CD4-positive, alpha-beta T cell (primary cell): ENCODE results near the gene CCNT2. TPM values are rescaled to one million over a fixed set of nuclear protein-coding genes. Genes with fewer than 3 reads are reported as not detected.
"Not testable (repeated sequence)": the region's sequence is repeated elsewhere in the genome, so short reads cannot be mapped to it uniquely, and the experiment has no call there.

Experiments
- ATAC-seq: fragments of 200-7000 bp; cut with Tn5 transposase; one replicate; pipeline ENCODE4 v1.10.0; 2022; ENCODE audit warnings: mild to moderate bottlenecking; ENCODE audit not compliant: poor library complexity
- CTCF ChIA-PET: fragments of 350-600 bp; sonication (Branson Sonifier 250); formaldehyde crosslinking; loops from one replicate; lab custom pipeline; 2021; ENCODE audit warnings: antibody characterized with exemption, inconsistent platforms; lab: Charles Lee
- POLR2A ChIA-PET: fragments of 350-600 bp; sonication (Branson Sonifier 250); formaldehyde crosslinking; loops from one replicate; lab custom pipeline; 2021; ENCODE audit warnings: antibody characterized with exemption, inconsistent platforms; lab: Charles Lee
- DNase-seq, 14 experiments: peaks; one replicate each; pipeline ENCODE4 v3.0.0-alpha.2; 2013 to 2020; ENCODE audit warnings: mixed read lengths in 2 of 14
- H3K27ac ChIP-seq, 2 donors: one replicate each; pipeline versions ENCODE4 v1.5.1 to v1.7.0; 2013; ENCODE audit warnings: low read length in 2 of 2, low read depth in 1 of 2, mild to moderate bottlenecking in 1 of 2
- H3K27me3 ChIP-seq, 2 experiments: 1 replicate in 1 of 2; 2 replicates in 1 of 2; pipeline versions ENCODE4 v1.6.1 to v1.7.0; 2013; ENCODE audit warnings: low read length in 2 of 2, control low read depth in 1 of 2, mild to moderate bottlenecking in 1 of 2, moderate library complexity in 1 of 2; ENCODE audit not compliant: insufficient read depth in 2 of 2, control insufficient read depth in 1 of 2
- H3K36me3 ChIP-seq: one replicate; pipeline ENCODE4 v1.6.1; 2013; ENCODE audit warnings: low read length, control low read depth; ENCODE audit not compliant: insufficient read depth
- H3K4me1 ChIP-seq: one replicate; pipeline ENCODE4 v1.6.1; 2013; ENCODE audit warnings: low read length, control low read depth; ENCODE audit not compliant: insufficient read depth
- H3K4me3 ChIP-seq: one replicate; pipeline ENCODE4 v1.5.1; 2013; ENCODE audit warnings: mild to moderate bottlenecking, low read length, moderate library complexity
- H3K9me3 ChIP-seq, 2 experiments: 1 replicate in 1 of 2; 2 replicates in 1 of 2; pipeline versions ENCODE4 v1.6.1 to v1.7.0; 2013; ENCODE audit warnings: low read length in 2 of 2, mild to moderate bottlenecking in 2 of 2, control low read depth in 1 of 2, moderate library complexity in 1 of 2; ENCODE audit not compliant: control insufficient read depth in 1 of 2, insufficient read depth in 1 of 2
- H3K27ac Mint-ChIP-seq: one replicate; pipeline ENCODE4 v1.8.0; 2020; ENCODE audit warnings: mixed read lengths
- H3K27me3 Mint-ChIP-seq: one replicate; pipeline ENCODE4 v1.8.0; 2021; ENCODE audit warnings: mixed read lengths
- H3K36me3 Mint-ChIP-seq: one replicate; pipeline ENCODE4 v1.8.0; 2021; ENCODE audit warnings: low read depth, mixed read lengths
- H3K4me1 Mint-ChIP-seq: one replicate; pipeline ENCODE4 v1.8.0; 2021; ENCODE audit warnings: low read depth, mixed read lengths
- H3K4me3 Mint-ChIP-seq: one replicate; pipeline ENCODE4 v1.8.0; 2020; ENCODE audit warnings: mild to moderate bottlenecking, mixed read lengths
- H3K9me3 Mint-ChIP-seq: one replicate; pipeline ENCODE4 v1.8.0; 2020; ENCODE audit warnings: mixed read lengths
- CTCF ChIP-seq: fragments of 200-600 bp; IDR thresholded peaks from one replicate; pipeline ENCODE4 v1.8.0; 2022; ENCODE audit warnings: antibody characterized with exemption, mild to moderate bottlenecking
- intact Hi-C, 2 experiments: fragments of 100-400 bp; cut with DNase I in 1 of 2; cut with micrococcal nuclease in 1 of 2; formaldehyde crosslinking; loops; one replicate each; pipeline versions ENCODE4 v1.15.1 to v1.9.0; 2023 to 2025; cut with DNase I, micrococcal nuclease
- total RNA-seq, 174 experiments: library from RNA in 2 of 174; stranded (reverse) in 2 of 174; gene quantifications; one replicate each; pipeline ENCODE4 v1.2.3 and lab custom pipeline; 2021 to 2026

CCNT2 gene
- total RNA-seq, 2 experiments from 2014 or later: 62.1 to 67.5 TPM

- no peak overlapping the region for H3K4me3 ChIP-seq
- ChIA-PET CTCF (no interaction called here), POLR2A (no interaction called here)
- DNase-seq: no peak
- Mint-ChIP-seq H3K9me3 (peaks cover 9% of the 10 kb centered on the region), H3K27me3 (no peaks in the 10 kb centered on the region), H3K4me3 (no peak overlapping the region), H3K36me3 (no peaks in the 10 kb centered on the region), H3K4me1 (no peaks in the 10 kb centered on the region), H3K27ac (no peak overlapping the region)
- no peak for ATAC-seq
- no peaks in the 10 kb centered on the region for H3K36me3 ChIP-seq
- no peaks in the 10 kb centered on the region for H3K9me3 ChIP-seq
- intact Hi-C loops: no loop called here
- H3K27ac ChIP-seq: no peak overlapping the region
- no peaks in the 10 kb centered on the region for H3K27me3 ChIP-seq
- no peaks in the 10 kb centered on the region for H3K4me1 ChIP-seq
- no peak for TF ChIP-seq CTCF
Observed at GRCh38 chr2:134906726-134907125, 11.9 kb upstream of the CCNT2 start.

GRCh38 chr2:134907441-134908116 is 11.0 kb upstream of the CCNT2 start:
- H3K27me3 ChIP-seq, DNase-seq, H3K36me3 ChIP-seq, H3K9me3 Mint-ChIP-seq, H3K36me3 Mint-ChIP-seq, ATAC-seq, H3K9me3 ChIP-seq, H3K4me3 ChIP-seq, CTCF ChIA-PET, H3K27ac ChIP-seq, POLR2A ChIA-PET, H3K4me1 Mint-ChIP-seq, intact Hi-C loops, H3K4me3 Mint-ChIP-seq, H3K27me3 Mint-ChIP-seq, H3K27ac Mint-ChIP-seq, H3K4me1 ChIP-seq: not testable (repeated sequence)

GRCh38 chr2:134910763-134911399 is 7.7 kb upstream of the CCNT2 start:
- H3K27ac ChIP-seq: no peak overlapping the region
- H3K36me3 Mint-ChIP-seq: no peaks in the 10 kb centered on the region
- DNase-seq: no peak
- TF ChIP-seq CTCF: no peak
- no peaks in the 10 kb centered on the region for H3K27me3 Mint-ChIP-seq
- intact Hi-C loops: no loop called here
- no peak overlapping the region for H3K4me3 Mint-ChIP-seq
- no peak overlapping the region for H3K4me3 ChIP-seq
- no peaks in the 10 kb centered on the region for H3K27me3 ChIP-seq
- ChIA-PET CTCF (no interaction called here), POLR2A (no interaction called here)
- no peaks in the 10 kb centered on the region for H3K36me3 ChIP-seq
- H3K9me3 Mint-ChIP-seq: peaks cover 9% of the 10 kb centered on the region
- ATAC-seq: no peak
- H3K4me1 Mint-ChIP-seq: no peaks in the 10 kb centered on the region
- peaks cover 0 to 5% of the 10 kb centered on the region in 2 experiments for H3K9me3 ChIP-seq
- no peak overlapping the region for H3K27ac Mint-ChIP-seq
- H3K4me1 ChIP-seq: no peaks in the 10 kb centered on the region

GRCh38 chr2:134911400-134911785 is 7.2 kb upstream of the CCNT2 start:
- no peak for DNase-seq
- intact Hi-C loops: no loop called here
- no peaks in the 10 kb centered on the region for H3K36me3 Mint-ChIP-seq
- peaks cover 9% of the 10 kb centered on the region for H3K9me3 Mint-ChIP-seq
- H3K27me3 Mint-ChIP-seq: no peaks in the 10 kb centered on the region
- no peaks in the 10 kb centered on the region for H3K36me3 ChIP-seq
- H3K4me1 Mint-ChIP-seq: no peaks in the 10 kb centered on the region
- ChIA-PET POLR2A (no interaction called here), CTCF (no interaction called here)
- no peaks in the 10 kb centered on the region for H3K27me3 ChIP-seq
- H3K4me3 Mint-ChIP-seq: no peak overlapping the region
- H3K27ac Mint-ChIP-seq: no peak overlapping the region
- H3K9me3 ChIP-seq: peaks cover 0 to 5% of the 10 kb centered on the region in 2 experiments
- no peak overlapping the region for H3K27ac ChIP-seq
- no peak for ATAC-seq
- no peak for TF ChIP-seq CTCF
- no peaks in the 10 kb centered on the region for H3K4me1 ChIP-seq
- H3K4me3 ChIP-seq: no peak overlapping the region
